ENCODE measurements around the gene DAAM2. TPM values are rescaled to one million over a fixed set of nuclear protein-coding genes. Genes with fewer than 3 reads are reported as not detected.

DAAM2 gene
- polyA plus RNA-seq, 12 donors = 23.0 to 51.4 (median 36.9) TPM; not detected in 1

DNA sequence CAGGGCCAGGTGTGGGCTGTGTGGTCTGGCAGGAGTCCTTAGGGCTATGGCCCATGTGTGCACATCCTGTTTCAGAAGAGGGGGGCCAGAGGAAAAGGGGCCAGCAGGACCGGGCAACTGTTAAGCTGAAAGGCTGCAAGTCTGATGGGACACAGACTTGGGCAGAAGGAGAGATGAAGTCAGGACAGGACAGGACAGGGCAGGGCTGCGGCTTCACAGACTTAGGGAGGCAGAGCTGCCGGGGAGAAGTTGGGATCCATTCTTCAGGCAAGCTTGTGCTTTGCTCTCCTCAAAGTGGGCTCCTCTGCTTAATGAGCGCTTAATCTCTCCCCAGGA lies 113.4 kb downstream of the DAAM2 start:
- no peak for DNase-seq

DNA sequence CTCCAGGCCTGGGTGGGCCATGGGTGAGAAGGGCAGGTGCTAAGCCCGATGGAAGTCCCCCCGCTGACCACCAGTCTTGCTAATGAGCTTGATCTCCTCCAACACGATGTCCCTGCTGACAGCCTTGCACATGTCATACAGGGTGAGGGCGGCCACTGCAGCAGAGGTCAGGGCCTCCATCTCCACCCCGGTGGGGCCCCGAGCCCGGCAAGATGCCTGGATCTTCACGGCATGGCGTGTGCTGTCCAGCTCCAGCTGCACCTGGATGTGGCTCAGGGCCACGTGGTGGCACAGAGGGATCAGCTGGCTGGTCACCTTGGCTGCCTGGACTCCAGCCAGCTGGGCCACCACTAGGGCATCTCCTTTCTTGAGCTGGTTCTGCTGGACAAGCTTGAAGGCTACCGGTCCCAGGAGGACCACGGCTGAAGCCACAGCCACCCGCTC lies 114.2 kb downstream of the DAAM2 start:
- DNase-seq = no peak

DNA sequence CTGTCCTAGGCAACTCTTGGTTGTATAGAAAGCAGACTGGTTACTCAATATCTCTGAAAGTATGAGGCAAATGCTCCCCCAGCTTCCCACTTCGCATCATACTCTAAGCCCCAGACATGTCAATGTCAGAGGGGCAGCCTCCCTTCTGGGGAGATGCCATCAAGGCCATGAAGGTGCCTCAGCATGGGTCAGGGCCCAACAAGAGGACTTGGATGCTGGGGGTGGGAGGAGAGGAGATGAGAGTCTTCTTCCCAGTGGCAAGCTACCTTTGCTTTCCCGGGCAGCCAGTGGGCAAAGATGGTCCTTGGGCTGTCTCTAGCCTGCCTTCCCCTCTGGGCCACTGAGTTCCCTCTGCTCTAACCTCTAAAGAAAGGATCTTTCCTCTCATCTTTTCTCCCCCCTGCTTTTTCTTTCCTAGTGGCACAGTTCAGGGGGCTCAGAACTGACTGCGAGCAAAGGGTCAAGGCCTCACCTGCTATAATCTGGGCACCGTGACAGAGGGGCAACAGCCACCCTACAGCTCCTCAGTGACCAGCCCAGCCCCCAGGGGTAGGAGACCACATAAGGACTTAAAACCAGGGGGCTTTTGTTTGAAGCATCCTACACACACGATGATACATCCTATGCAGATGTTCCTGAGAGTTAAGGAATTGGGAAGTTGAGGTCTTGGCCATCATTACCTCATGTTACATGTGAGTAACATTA lies 115.8 kb downstream of the DAAM2 start:
- DNase-seq = no peak

DNA sequence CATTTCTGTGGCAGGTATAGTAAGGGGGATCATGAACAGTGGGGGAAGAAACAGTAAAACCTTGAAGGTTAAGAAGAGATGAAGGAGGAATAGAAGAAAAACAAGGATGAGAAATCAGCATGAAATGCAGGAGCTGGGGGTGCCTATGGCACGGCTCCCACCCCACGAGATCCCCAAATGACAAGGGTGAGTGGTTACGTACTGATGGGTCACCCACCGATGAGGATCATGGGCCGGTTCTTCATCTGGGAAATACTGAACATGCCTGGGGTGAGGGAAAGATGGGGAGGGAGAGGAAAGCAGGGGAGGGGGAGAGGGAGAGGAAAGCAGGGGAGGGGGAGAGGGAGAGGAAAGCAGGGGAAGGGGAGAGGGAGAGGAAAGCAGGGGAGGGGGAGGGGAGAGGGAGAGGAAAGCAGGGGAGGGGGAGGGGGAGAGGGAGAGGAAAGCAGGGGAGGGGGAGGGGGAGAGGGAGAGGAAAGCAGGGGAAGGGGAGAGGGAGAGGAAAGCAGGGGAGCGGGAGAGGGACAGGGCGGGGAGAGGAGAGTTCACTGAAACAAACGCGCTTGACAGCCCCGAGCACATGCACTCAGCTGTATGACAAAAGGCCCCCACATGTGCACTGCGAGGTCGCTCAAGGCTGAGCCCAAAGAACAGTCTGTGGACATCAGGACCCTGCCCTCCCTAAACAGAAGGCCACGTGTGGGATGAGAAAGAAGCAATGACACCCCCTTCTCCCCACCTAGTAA lies 116.8 kb downstream of the DAAM2 start:
- DNase-seq = no peak

DNA sequence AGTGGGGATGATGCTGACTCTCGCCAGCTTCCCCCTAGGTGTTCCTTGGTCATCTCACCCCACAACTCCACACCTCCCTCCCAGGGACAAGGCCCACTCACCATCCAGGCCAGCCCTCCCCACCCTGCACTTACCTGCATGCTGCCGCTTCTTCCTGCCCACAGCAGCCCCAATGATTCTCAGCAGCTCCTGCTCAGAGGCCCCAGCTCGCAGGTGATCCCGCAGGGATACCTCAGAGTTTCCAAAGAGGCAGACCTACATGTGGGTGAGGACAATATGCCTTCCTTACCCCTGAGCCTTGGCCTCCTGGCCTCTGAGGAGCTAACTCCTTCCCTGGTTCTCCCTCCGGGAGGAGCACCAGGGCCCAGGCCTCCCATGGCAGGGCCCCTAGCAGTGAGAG lies 117.5 kb downstream of the DAAM2 start:
- no peak for DNase-seq

DNA sequence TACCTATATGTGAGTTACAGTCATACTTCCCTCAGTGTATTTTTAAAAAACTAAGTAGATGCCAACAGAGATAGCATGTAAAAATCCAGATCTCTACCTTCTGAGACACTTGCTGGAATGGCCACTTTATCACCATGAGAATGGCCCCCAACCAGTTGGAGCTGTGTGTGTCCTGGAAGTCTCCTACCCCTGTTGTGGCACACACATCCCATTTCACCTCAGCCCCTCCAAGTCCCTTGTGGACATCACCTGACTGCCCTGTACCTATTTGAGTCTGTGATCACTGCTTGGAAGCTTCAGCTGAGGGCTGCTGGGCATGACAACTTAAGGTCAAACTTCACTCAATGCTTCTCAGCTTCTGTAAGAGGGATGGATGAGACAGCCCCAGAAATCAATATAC lies 118.0 kb downstream of the DAAM2 start:
- DNase-seq = no peak

DNA sequence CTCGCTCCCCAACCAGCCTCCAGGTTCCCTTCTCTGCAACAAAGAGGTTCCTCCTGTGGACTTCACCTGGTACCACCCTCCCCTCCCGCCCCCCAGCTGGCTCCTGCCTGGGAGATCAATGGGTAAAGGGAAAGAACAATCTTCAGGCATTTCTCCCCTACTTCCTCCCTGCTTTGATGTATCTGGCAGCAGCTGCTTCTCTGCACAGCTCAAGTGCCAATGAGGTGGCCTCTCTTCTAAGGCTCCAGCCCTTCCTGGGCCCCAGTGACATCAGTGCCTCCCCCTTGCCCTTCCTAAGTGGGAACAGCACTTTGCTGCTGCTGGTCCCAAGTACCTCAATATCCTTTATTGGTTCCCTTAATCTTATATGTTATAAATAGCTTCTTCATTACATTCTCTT lies 118.6 kb downstream of the DAAM2 start:
- no peak for DNase-seq

DNA sequence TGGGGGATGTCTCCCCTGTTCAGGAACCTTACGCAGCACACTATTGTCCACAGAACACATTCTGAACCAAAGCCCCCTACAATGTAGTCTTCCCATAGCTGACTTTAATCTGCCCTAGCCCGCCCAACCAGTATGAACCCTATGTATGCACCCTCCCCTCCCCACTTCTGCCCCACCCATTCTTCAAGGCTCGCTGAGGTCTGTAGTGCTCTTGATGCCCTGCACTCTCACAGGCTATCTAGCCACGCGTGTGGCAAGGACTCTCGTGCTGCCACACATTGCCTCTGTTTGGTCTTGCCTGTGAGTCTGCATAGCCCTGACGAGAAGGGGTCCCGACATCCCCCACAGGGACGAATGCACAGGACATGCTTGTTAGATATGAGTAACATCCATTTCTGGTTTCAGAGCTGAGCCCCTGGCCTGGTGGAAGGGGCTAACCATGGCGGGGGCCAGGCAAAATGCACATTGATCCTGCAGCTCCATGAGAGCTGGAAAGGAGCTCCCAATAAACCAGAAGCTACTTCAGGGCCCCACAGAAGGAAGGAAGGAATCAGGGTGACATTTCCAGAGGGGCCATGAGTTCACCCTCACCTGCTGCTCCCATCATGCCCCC lies 119.4 kb downstream of the DAAM2 start:
- DNase-seq = no peak

DNA sequence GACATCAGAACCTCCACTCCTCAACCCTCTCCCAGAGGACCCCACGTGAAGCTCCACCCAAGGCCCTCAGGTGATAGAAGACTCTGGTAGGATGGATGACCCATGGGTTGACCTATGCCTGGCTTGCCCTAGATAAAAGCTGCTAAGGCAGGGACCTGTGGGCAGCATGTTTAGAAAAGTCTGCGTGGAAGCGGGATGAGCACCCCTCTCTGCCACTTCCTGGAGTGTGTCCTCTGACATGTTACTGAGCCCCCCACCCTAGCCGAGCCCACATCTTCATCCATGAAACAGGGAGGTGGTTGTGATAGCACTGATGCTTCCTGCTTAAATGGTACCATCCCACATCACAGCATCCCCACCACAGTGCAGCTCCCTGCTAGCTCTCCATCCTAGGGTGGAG lies 120.3 kb downstream of the DAAM2 start:
- no peak for DNase-seq

DNA sequence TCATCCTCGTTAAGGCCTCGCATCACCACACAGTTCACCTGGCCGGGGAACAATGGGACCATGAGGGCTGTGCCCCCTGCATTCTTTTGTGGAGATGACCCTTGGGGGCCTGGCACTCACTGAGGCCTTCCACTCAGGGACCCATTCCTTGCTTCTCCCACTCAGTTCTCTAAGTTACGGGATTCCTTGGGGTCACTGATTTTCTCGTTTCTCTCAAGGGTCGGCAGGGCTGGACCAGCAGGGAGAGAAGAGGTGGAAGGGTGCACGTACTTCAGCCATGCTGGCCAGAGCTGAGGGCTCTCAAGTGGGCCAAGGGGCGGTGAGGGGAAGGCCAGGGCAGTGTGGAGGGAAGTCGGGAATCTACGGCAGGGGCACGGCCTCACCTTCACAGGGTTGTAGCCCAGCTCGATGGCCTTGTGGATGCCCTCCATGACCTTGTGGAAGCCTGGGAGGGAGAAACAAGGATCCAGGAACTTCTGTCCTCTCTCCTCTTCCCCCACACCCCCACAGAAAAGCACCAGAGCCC lies 121.3 kb downstream of the DAAM2 start:
- no peak for DNase-seq

DNA sequence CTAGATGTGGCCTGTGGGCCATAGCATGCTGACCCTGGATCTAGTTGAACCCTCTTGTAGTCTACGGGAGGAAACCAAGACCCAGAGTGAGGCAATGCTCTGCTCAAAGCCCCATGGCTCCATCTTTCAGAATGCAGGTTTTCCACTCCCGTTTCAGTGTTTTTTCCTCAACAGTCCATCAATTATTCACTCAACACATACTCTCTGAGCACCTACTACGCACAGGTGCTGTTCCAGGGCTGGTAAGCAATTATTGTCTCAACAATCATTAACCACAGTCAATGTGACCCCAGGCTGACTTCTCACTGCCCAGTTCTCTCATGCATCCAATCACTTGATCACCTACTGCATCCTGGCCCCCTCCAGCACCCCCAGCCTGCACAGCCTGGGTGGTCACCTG lies 122.1 kb downstream of the DAAM2 start:
- no peak for DNase-seq

DNA sequence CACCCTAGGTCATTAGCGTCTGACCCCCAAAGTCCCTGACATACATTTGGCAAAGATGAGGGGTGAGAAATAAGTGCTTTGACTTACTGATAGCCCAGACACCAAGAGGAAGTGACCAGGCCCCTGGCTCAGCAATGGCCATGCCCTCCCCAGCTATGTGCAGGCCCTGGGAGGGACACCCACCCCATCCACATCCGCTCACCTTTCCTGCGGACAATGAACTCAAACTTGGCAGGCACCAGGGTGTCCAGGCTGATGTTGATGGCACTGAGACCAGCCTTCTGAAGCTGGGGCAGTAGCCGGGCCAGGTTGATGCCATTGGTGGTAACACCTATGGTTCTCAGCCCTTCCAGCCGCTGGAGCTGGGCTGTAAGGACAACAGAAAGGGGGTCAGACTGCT lies 123.7 kb downstream of the DAAM2 start:
- no peak for DNase-seq

DNA sequence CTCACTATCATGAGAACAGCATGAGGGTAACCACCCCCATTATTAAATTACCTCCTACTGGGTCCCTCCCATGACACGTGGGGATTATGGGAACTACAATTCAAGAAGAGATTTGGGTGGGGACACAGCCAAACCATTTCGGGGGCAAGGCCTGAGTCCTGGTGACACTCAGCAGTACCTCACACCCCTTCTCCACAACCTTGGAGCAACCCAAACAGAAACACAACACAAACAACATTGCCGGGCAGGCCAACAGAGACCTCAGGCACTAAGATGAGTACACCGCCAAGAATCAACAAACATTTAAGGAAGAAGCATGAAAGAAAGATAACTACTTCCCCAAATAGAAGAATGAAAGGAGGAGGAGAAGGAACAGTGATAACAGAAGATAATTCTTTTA lies 125.2 kb downstream of the DAAM2 start:
- DNase-seq = no peak

DNA sequence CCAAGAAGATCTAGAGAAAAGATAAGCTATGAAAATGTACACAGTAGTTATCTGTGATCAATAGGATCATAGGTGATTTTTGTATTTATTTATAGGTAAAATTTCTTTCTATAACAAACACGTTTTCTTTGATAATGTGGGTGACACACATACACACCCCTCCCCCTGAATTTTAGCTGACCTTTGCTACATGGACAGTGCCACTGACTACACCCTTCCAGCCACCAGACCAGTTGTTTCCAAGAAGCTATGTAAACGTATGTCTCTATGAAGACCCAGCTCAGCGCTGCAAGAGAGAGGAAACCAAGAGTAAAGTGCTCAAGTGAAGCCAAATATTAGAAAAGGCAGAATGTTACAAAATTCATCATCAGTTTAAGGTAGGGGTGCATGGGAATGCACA lies 125.8 kb downstream of the DAAM2 start:
- no peak for DNase-seq

DNA sequence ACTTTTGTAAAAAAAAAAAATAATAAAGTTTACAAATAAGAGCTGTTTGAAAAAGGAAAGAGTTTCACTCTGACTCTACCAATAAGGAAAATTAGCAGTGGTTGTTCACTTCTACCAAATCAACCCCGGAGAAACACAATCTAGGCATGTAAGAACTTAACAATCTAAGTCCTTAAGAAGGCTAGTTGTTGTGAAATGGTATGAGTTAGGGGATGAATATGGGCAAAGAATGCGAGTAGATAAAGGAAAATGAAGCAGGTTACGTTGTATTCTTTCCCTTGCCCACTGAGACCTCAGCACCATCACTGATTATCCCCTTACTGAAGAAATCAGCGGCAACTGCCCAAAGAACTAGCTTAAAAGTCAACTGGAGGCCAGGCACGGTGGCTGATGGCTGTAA lies 126.7 kb downstream of the DAAM2 start:
- no peak for DNase-seq

DNA sequence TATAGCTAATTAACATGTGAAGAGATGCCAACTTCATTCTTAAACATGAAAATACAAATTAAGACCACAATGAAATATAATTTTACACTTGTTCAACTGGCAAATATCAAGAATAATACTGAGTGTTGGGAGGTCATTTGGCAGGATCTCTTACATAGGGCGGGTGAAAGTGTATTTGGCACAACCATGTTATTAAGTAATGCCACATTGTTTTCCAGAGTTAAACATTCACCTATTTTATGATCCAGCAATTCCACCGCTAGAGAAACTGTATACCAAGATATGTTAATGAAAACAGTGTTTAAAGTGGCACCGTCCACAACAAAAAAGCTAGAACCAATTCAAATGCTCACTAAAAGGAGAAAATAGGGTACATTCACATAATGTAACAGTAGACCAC lies 128.0 kb downstream of the DAAM2 start:
- no peak for DNase-seq

DNA sequence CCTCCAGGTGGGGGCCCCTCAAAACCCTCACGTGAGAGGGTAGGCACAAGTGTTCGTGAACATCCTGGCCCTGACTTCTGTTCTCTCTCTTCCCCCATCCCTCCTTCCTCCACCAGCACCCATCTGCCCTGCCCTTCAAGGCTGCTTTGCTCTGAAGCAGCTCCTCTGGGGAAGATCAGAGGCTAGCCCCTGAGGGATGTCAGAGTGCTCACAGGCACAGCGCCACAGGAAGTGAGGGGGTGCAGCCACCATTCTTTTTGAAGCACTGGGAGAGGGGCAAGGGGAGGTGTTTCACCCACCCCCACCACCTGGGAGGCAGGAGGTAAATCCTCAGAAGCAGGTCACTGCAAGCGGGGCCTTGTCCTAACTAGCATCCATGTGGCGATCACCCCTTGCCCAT lies 130.6 kb downstream of the DAAM2 start:
- no peak for DNase-seq

DNA sequence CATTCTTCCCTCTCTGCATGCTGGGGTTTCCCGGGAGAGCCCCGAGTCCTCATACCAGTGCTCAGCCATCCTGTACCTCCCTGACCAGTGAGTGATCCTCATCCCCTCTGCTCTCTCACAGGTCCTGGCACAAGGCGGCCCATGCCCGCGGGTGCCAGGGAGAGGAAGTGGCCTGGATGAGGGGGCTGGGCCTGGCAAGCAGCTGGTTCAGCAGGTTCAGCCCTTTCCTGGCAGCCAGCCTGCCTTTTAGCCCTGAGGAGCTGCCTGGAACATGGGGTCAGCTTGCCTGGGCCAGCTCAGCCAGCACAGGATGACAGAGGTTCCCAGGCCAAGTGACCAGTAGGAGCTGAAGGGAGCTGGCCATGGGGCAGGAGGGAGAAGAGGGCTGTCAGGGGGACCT lies 131.2 kb downstream of the DAAM2 start:
- no peak for DNase-seq

DNA sequence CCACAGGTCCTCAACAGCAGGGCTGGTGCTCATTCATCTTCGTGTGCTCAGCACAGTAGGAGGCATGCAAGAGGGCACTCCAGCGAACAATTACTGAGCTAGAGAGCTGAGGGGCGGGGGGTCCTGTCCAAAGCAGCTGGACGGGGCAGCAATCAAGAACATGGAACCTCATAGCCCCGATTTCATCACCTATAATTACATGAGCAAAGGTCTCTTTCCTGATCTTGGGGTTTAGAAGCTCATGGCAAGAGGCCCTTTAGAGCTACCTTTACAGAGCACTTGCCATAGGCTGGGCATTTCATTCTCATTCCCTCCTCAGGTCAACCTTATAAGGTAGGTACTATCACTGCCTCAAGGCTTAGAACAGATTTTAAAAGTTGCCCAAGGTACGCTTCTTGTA lies 131.7 kb downstream of the DAAM2 start:
- no peak for DNase-seq

DNA sequence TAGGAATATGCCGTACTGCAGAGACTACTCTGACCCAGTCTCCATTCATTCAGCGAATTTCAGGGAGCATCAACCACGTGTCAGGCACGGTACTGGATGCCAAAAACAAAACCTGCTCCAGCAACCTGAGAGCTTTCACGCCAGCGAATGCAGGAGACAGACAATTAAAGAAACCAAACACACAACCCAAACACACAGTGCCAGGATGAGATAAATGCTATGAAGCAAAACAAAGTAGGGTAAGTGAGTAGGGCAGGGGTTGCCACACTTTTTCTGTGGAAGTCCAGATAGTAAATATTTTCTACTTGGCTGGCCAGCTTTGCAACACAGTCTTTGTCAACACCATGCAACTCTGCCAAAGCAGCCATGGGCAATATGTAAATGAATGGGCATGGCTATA lies 132.1 kb downstream of the DAAM2 start:
- no peak for DNase-seq

DNA sequence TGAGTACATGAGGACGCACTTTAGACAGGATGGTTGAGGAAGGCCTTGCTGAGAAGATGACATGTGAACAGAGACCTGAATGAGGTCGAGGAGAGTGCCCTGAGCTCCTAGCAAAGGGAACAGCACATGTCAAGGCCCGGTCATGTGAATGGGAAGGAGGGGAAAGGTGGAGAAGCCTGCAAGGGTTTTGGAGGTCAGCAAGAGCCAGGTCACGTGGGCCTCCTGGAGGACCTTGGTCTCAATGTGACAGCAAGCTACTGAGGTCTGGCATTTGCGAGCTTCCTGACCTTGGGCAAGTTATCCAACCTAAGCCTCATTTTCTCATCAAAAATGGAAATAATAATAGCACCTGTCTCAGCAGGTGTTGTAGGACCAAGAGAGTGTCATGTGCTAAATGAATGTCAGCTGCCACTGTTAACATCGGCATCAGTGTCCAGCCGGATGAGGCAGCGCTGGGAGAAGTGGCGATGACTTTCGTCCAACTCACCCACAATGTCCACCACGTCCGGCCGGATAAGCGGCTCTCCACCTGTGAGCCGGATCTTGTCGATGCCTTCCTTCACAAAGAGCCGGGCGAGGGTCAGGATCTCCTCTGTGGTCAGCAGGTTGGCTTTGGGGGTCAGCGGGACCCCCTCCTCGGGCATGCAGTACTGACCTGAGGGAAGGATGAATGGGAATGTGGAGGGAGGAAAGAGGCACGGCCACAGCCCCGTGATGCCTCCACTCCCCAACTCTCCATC lies 133.2 kb downstream of the DAAM2 start:
- no peak for DNase-seq

DNA sequence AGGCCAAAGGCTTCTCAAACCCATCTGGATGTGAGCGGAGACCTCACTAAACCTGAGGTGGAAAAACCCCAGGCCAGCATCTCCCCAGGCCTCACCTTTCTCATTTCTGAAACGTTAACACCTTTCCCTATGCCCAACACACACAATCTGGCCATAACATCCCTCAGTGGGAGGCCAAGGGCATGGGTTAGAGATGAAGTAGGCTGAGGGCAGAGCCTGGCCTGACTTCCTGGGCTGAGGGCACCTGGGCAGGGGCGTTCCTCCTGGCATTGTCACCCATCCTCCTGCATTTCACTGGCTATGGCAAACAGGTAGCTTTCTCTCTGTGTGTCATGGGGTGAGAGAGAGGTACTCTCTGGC lies 133.7 kb downstream of the DAAM2 start:
- no peak for DNase-seq

DNA sequence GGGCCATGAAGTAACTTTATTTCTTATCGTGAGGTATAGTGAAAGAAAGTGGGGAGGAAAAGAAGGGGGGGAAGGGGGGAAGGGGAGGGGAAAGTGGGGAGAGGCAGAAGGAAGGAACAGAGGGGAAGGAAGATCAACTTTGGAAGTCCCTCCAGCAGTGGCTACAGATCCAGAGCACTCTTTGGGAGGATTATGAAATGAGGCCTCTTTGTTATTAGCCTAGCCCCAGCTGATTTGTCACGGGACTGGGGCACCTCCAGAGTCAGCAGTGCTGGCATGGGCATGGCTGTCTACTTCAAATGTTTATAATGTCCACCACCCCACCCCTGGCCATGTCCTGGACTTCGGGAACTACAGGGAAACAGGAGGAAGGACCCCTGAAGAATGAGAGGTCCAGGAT lies 134.5 kb downstream of the DAAM2 start:
- no peak for DNase-seq
